Common myeloid progenitor, CD34-positive (primary cell): ENCODE measurements around the gene IL17RB.

Source experiments
- CTCF ChIA-PET: fragments of 350-600 bp; sonication (Branson Sonifier 250); formaldehyde crosslinking; loops from one replicate; lab custom pipeline; 2021; ENCODE audit warnings: antibody characterized with exemption; lab: Charles Lee
- POLR2A ChIA-PET: fragments of 350-600 bp; sonication (Branson Sonifier 250); formaldehyde crosslinking; loops from one replicate; lab custom pipeline; 2021; ENCODE audit warnings: antibody characterized with exemption; lab: Charles Lee
- DNase-seq, 3 donors: peaks; one replicate each; pipeline versions ENCODE4 v3.0.0 to v3.0.0-alpha.2; 2013
- H3K27ac ChIP-seq, 2 experiments: 1 replicate in 1 of 2; 2 replicates in 1 of 2; pipeline ENCODE4 v1.7.0; 2013; ENCODE audit warnings: inconsistent platforms in 2 of 2, low read length in 2 of 2, mild to moderate bottlenecking in 2 of 2, low read depth in 1 of 2, moderate library complexity in 1 of 2; ENCODE audit not compliant: severe bottlenecking in 2 of 2, insufficient read depth in 1 of 2, poor library complexity in 1 of 2
- H3K27me3 ChIP-seq, 5 experiments: replicated peaks in 2 of 5; 1 replicate in 3 of 5; 2 replicates in 2 of 5; pipeline versions ENCODE4 v1.6.1 to v1.7.0; 2013; ENCODE audit warnings: low read length in 4 of 5, mild to moderate bottlenecking in 2 of 5, moderate library complexity in 2 of 5, inconsistent platforms in 1 of 5; ENCODE audit not compliant: insufficient read depth in 5 of 5, control insufficient read depth in 4 of 5
- H3K36me3 ChIP-seq, 4 experiments: 1 replicate in 2 of 4; 2 replicates in 2 of 4; pipeline versions ENCODE4 v1.6.1 to v1.7.0; 2013; ENCODE audit warnings: low read length in 3 of 4, control low read depth in 1 of 4, mild to moderate bottlenecking in 1 of 4; ENCODE audit not compliant: control insufficient read depth in 4 of 4, insufficient read depth in 4 of 4
- H3K4me1 ChIP-seq, 4 experiments: 1 replicate in 3 of 4; 2 replicates in 1 of 4; pipeline versions ENCODE4 v1.6.1 to v1.7.1; 2013; ENCODE audit warnings: low read length in 3 of 4, mild to moderate bottlenecking in 3 of 4, control low read depth in 1 of 4, inconsistent platforms in 1 of 4, moderate library complexity in 1 of 4; ENCODE audit not compliant: control insufficient read depth in 4 of 4, insufficient read depth in 4 of 4; ENCODE audit errors: control extremely low read depth in 1 of 4
- H3K4me3 ChIP-seq, 7 experiments: 1 replicate in 4 of 7; 2 replicates in 3 of 7; pipeline versions ENCODE4 v1.5.1 to v1.7.0; 2013; ENCODE audit warnings: mild to moderate bottlenecking in 7 of 7, low read length in 6 of 7, moderate library complexity in 6 of 7, inconsistent platforms in 2 of 7, low read depth in 2 of 7, control low read depth in 1 of 7; ENCODE audit not compliant: insufficient read depth in 4 of 7, control insufficient read depth in 1 of 7; ENCODE audit errors: extremely low read depth in 1 of 7
- H3K9me3 ChIP-seq, 5 experiments: 1 replicate in 4 of 5; 2 replicates in 1 of 5; pipeline versions ENCODE4 v1.6.1 to v1.7.1; 2013; ENCODE audit warnings: low read length in 4 of 5, mild to moderate bottlenecking in 2 of 5, inconsistent platforms in 1 of 5, low read depth in 1 of 5, moderate library complexity in 1 of 5; ENCODE audit not compliant: control insufficient read depth in 4 of 5, insufficient read depth in 2 of 5; ENCODE audit errors: control extremely low read depth in 1 of 5
- WGBS: methylation state at CpG from one replicate; pipeline ENCODE4 v1.1.5; 2013; ENCODE audit not compliant: insufficient coverage; 5-methylcytosine and 5-hydroxymethylcytosine counted together

The IL17RB gene

GRCh38 chr3:53899750-53900149 lies 53.4 kb downstream of the IL17RB start:
- no peak for DNase-seq
- POLR2A ChIA-PET = no interaction called here
- Histone ChIP-seq H3K36me3 (no peaks in the 10 kb centered on the region), H3K9me3 (peaks cover 0 to 5% (median 0%) of the 10 kb centered on the region in 5 experiments), H3K4me1 (no peaks in the 10 kb centered on the region), H3K27ac (no peak overlapping the region), H3K27me3 (peaks cover 3 to 26% (median 14%) of the 10 kb centered on the region in 5 experiments), H3K4me3 (no peak overlapping the region)
- CTCF ChIA-PET = interaction anchor here (0.7 kb wide), 1 partner anchor 38 kb away, joined by 4 read pairs; no protein-coding TSS in a partner anchor
- WGBS = 57% methylated on average over 1 of the region's 2 CpGs

GRCh38 chr3:53900666-53901331 lies 54.4 kb downstream of the IL17RB start:
- H3K27me3 ChIP-seq = peaks cover 0 to 21% (median 12%) of the 10 kb centered on the region in 5 experiments
- H3K9me3 ChIP-seq = peaks cover 0 to 5% (median 0%) of the 10 kb centered on the region in 5 experiments
- H3K27ac ChIP-seq = no peak overlapping the region
- no CpG with 5 or more reads among the region's 2 CpGs for WGBS
- CTCF ChIA-PET = interaction anchor here (1.6 kb wide), 1 partner anchor 38 kb away, joined by 4 read pairs; no protein-coding TSS in a partner anchor
- H3K4me3 ChIP-seq = no peak overlapping the region
- POLR2A ChIA-PET = no interaction called here
- no peak for DNase-seq
- H3K36me3 ChIP-seq = no peaks in the 10 kb centered on the region
- H3K4me1 ChIP-seq = no peaks in the 10 kb centered on the region

- WGBS = 80% methylated on average over 1 of the region's 1 CpG
- ChIA-PET CTCF (interaction anchor here (1.6 kb wide), 1 partner anchor 37 kb away, joined by 4 read pairs; no protein-coding TSS in a partner anchor), POLR2A (no interaction called here)
Measured at GRCh38 chr3:53902067-53902466, 55.7 kb downstream of the IL17RB start.

GRCh38 chr3:53902711-53903110 lies 56.3 kb downstream of the IL17RB start:
- no peak overlapping the region for H3K27ac ChIP-seq
- no peak overlapping the region for H3K4me3 ChIP-seq
- DNase-seq = no peak
- H3K9me3 ChIP-seq = peaks cover 0 to 4% (median 0%) of the 10 kb centered on the region in 5 experiments
- H3K36me3 ChIP-seq = no peaks in the 10 kb centered on the region
- ChIA-PET CTCF (no interaction called here), POLR2A (no interaction called here)
- peaks cover 0 to 12% (median 3%) of the 10 kb centered on the region in 5 experiments for H3K27me3 ChIP-seq
- WGBS = 100% methylated on average over 4 of the region's 5 CpGs
- H3K4me1 ChIP-seq = no peaks in the 10 kb centered on the region

More at GRCh38 chr3:53902067-53902466, 55.7 kb downstream of the IL17RB start:
- Histone ChIP-seq H3K27ac (no peak overlapping the region), H3K9me3 (peaks cover 0 to 4% (median 0%) of the 10 kb centered on the region in 5 experiments), H3K4me1 (no peaks in the 10 kb centered on the region), H3K4me3 (no peak overlapping the region), H3K36me3 (no peaks in the 10 kb centered on the region), H3K27me3 (peaks cover 0 to 17% (median 7%) of the 10 kb centered on the region in 5 experiments)
- no peak for DNase-seq

GRCh38 chr3:53913401-53913800 lies 67.0 kb downstream of the IL17RB start:
- Histone ChIP-seq H3K4me3 (no peak overlapping the region), H3K36me3 (no peaks in the 10 kb centered on the region), H3K27ac (no peak overlapping the region), H3K27me3 (peaks cover 2 to 10% (median 4%) of the 10 kb centered on the region in 5 experiments), H3K9me3 (no peaks in the 10 kb centered on the region), H3K4me1 (no peaks in the 10 kb centered on the region)
- POLR2A ChIA-PET = interaction anchor here (0.6 kb wide), 1 partner anchor 101 kb away, joined by 5 read pairs; no protein-coding TSS in a partner anchor
- WGBS = 92% methylated on average over 7 of the region's 8 CpGs
- DNase-seq = no peak
- CTCF ChIA-PET = no interaction called here
